HepG2 (cell line): ENCODE measurements around the gene IMPDH1. TPM values are rescaled to one million over a fixed set of nuclear protein-coding genes. Genes with fewer than 3 reads are reported as not detected.

Source experiments
- CBX5 ChIP-seq: sonication (generic); formaldehyde crosslinking; IDR thresholded peaks from 2 replicates; pipeline ENCODE4 v1.4.0; 2020; ENCODE audit warnings: missing genetic modification reagents, borderline replicate concordance
- ELF1 ChIP-seq: sonication (generic); formaldehyde crosslinking; IDR thresholded peaks from 2 replicates; pipeline ENCODE4 v1.4.0; 2020; ENCODE audit warnings: missing genetic modification reagents
- MYNN ChIP-seq: sonication (generic); formaldehyde crosslinking; IDR thresholded peaks from 2 replicates; pipeline ENCODE4 v1.4.0; 2020; ENCODE audit warnings: mild to moderate bottlenecking, low read depth, missing genetic modification reagents
- RFXAP ChIP-seq: sonication (generic); formaldehyde crosslinking; IDR thresholded peaks from 2 replicates; pipeline ENCODE4 v1.4.0; 2020; ENCODE audit warnings: missing genetic modification reagents, borderline replicate concordance
- SP5 ChIP-seq: IDR thresholded peaks from 2 replicates; pipeline ENCODE4 v1.6.1; 2016; ENCODE audit warnings: low read depth, borderline replicate concordance
- ZFP82 ChIP-seq: sonication (generic); formaldehyde crosslinking; IDR thresholded peaks from 2 replicates; pipeline ENCODE4 v1.5.1; 2020; ENCODE audit warnings: mild to moderate bottlenecking, missing genetic modification reagents, borderline replicate concordance
- ZNF10 ChIP-seq: sonication (generic); formaldehyde crosslinking; IDR thresholded peaks from 2 replicates; pipeline ENCODE4 v1.4.0; 2020; ENCODE audit warnings: mild to moderate bottlenecking, low read depth, missing genetic modification reagents, borderline replicate concordance
- ZNF143 ChIP-seq: sonication (generic); formaldehyde crosslinking; IDR thresholded peaks from 2 replicates; pipeline ENCODE4 v1.4.0; 2020; ENCODE audit warnings: missing genetic modification reagents
- ZNF850 ChIP-seq: sonication (generic); formaldehyde crosslinking; conservative IDR thresholded peaks from 2 replicates; pipeline ENCODE4 v1.9.0; 2021; ENCODE audit warnings: mild to moderate bottlenecking, missing genetic modification reagents
- polyA plus RNA-seq, 8 experiments: library from polyadenylated mRNA; depleted of rRNA in 3 of 8; stranded (reverse) in 7 of 8; unstranded in 1 of 8; fragments of >200 nt; fragmentation: Illumina TruSeq in 4 of 8; extraction: Trizol in 4 of 8; gene quantifications; 2 replicates each; pipeline versions ENCODE4 v1.2.1 to v1.2.3, GENCODE V29; 2011 to 2016; ENCODE audit warnings: low read depth in 4 of 8, missing spikeins in 1 of 8, mixed read lengths in 1 of 8; ENCODE audit not compliant: insufficient read depth in 1 of 8
- total RNA-seq, 5 experiments: library from RNA; depleted of rRNA; stranded (reverse); fragments of >200 nt; fragmentation: Illumina TruSeq; extraction: Trizol; gene quantifications; 2 replicates each; pipeline ENCODE4 v1.2.3, GENCODE V29; 2016; ENCODE audit warnings: low read depth in 1 of 5
- TF ChIP-seq, protein P1 (sequence below): sonication (generic); formaldehyde crosslinking; IDR thresholded peaks from one replicate; pipeline ENCODE4 v1.5.1; 2020; ENCODE audit warnings: mild to moderate bottlenecking, missing genetic modification reagents; ENCODE audit errors: not compliant biosample characterization
- TF ChIP-seq, protein P2 (sequence below): IDR thresholded peaks from 2 replicates; pipeline ENCODE4 v1.6.1; 2016
- TF ChIP-seq, protein P3 (sequence below): sonication (generic); formaldehyde crosslinking; IDR thresholded peaks from 2 replicates; pipeline ENCODE4 v1.5.0; 2020; ENCODE audit warnings: mild to moderate bottlenecking, missing genetic modification reagents
- TF ChIP-seq, protein P4 (sequence below): sonication (generic); formaldehyde crosslinking; IDR thresholded peaks from 2 replicates; pipeline ENCODE4 v1.4.0; 2020; ENCODE audit warnings: missing genetic modification reagents, low read depth, mild to moderate bottlenecking, borderline replicate concordance

The IMPDH1 gene
- total and polyA plus RNA-seq, 2 of the 13 experiments (the other 11 are each of a cell fraction or from before 2014, with no cell fraction given) = 22.8 to 34.0 TPM

DNA sequence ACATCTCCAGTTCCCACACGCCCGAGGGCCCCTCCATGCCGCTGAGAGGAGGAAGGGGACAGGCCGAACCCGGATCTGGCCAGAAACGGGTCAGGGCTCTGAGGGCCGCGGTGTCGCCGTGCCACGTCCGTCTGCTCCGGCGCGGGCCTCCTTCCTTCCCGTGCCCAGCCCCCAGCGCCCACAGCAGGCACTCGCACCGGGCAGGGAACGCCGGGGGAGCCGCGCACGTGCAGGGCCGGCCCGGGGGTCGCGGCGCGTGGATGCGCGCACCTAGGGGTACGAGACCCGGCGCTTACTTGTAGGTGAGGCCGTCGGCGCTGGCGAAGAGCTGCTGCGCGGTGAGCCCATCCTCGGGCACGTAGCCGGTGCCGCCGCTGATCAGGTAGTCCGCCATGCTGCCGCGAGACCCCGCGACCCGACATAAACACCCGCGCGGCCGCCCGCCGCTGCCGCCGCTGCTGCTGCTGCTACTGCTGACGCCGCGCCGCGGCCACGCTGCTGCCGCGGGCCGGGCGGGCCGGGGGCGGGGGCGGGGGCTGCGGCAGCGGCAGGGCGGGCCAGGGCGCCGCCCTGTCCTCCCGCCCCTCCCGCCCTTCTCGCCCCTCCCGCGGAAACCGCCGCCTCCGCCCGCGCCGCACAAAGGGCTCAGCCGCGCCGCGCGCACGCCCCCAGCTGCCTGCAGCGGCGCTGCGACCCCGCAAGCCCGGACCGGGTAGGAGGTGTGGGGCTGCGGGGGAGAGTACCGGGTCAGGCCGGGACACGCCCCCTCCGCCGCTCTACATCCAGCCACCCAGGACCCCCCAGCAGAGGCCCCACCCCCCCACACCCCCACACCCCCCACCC lies 4.1 kb downstream of the IMPDH1 start (continued):
- TF ChIP-seq CBX5 (CRISPR knock-in tag) (no peak), ELF1 (no peak), ZNF143 (no peak), SP5 (CRISPR knock-in tag) (no peak), ZNF10 (CRISPR knock-in tag) (no peak), MYNN (CRISPR knock-in tag) (no peak), ZFP82 (CRISPR knock-in tag) (no peak), RFXAP (CRISPR knock-in tag) (no peak), ZNF850 (CRISPR knock-in tag) (no peak)
- TF ChIP-seq, protein P1, sequence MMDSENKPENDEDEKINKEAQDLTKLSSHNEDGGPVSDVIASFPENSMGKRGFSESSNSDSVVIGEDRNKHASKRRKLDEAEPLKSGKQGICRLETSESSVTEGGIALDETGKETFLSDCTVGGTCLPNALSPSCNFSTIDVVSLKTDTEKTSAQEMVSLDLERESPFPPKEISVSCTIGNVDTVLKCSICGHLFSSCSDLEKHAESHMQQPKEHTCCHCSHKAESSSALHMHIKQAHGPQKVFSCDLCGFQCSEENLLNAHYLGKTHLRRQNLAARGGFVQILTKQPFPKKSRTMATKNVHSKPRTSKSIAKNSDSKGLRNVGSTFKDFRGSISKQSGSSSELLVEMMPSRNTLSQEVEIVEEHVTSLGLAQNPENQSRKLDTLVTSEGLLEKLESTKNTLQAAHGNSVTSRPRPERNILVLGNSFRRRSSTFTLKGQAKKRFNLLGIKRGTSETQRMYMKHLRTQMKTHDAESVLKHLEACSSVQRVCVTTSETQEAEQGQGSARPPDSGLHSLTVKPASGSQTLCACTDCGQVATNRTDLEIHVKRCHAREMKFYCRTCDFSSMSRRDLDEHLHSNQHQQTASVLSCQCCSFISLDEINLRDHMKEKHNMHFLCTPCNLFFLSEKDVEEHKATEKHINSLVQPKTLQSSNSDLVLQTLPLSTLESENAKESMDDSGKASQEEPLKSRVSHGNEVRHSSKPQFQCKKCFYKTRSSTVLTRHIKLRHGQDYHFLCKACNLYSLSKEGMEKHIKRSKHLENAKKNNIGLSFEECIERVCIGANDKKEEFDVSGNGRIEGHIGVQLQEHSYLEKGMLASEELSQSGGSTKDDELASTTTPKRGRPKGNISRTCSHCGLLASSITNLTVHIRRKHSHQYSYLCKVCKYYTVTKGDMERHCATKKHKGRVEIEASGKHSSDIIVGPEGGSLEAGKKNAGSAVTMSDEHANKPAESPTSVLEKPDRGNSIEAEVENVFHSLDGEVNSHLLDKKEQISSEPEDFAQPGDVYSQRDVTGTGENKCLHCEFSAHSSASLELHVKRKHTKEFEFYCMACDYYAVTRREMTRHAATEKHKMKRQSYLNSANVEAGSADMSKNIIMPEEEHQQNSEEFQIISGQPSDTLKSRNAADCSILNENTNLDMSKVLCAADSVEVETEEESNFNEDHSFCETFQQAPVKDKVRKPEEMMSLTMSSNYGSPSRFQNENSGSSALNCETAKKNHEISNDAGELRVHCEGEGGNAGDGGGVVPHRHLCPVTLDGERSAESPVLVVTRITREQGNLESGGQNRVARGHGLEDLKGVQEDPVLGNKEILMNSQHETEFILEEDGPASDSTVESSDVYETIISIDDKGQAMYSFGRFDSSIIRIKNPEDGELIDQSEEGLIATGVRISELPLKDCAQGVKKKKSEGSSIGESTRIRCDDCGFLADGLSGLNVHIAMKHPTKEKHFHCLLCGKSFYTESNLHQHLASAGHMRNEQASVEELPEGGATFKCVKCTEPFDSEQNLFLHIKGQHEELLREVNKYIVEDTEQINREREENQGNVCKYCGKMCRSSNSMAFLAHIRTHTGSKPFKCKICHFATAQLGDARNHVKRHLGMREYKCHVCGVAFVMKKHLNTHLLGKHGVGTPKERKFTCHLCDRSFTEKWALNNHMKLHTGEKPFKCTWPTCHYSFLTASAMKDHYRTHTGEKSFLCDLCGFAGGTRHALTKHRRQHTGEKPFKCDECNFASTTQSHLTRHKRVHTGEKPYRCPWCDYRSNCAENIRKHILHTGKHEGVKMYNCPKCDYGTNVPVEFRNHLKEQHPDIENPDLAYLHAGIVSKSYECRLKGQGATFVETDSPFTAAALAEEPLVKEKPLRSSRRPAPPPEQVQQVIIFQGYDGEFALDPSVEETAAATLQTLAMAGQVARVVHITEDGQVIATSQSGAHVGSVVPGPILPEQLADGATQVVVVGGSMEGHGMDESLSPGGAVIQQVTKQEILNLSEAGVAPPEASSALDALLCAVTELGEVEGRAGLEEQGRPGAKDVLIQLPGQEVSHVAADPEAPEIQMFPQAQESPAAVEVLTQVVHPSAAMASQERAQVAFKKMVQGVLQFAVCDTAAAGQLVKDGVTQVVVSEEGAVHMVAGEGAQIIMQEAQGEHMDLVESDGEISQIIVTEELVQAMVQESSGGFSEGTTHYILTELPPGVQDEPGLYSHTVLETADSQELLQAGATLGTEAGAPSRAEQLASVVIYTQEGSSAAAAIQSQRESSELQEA (CRISPR knock-in tag) = peak; percentile 55
- TF ChIP-seq, protein P2, sequence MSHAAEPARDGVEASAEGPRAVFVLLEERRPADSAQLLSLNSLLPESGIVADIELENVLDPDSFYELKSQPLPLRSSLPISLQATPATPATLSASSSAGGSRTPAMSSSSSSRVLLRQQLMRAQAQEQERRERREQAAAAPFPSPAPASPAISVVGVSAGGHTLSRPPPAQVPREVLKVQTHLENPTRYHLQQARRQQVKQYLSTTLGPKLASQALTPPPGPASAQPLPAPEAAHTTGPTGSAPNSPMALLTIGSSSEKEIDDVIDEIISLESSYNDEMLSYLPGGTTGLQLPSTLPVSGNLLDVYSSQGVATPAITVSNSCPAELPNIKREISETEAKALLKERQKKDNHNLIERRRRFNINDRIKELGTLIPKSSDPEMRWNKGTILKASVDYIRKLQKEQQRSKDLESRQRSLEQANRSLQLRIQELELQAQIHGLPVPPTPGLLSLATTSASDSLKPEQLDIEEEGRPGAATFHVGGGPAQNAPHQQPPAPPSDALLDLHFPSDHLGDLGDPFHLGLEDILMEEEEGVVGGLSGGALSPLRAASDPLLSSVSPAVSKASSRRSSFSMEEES (CRISPR knock-in tag) = no peak
- TF ChIP-seq, protein P3, sequence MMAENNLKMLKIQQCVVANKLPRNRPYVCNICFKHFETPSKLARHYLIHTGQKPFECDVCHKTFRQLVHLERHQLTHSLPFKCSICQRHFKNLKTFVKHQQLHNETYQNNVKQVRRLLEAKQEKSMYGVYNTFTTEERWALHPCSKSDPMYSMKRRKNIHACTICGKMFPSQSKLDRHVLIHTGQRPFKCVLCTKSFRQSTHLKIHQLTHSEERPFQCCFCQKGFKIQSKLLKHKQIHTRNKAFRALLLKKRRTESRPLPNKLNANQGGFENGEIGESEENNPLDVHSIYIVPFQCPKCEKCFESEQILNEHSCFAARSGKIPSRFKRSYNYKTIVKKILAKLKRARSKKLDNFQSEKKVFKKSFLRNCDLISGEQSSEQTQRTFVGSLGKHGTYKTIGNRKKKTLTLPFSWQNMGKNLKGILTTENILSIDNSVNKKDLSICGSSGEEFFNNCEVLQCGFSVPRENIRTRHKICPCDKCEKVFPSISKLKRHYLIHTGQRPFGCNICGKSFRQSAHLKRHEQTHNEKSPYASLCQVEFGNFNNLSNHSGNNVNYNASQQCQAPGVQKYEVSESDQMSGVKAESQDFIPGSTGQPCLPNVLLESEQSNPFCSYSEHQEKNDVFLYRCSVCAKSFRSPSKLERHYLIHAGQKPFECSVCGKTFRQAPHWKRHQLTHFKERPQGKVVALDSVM (CRISPR knock-in tag) = 0 out of 2 replicates have a peak, but pooled peaks have one; percentile 16
- TF ChIP-seq, protein P4, sequence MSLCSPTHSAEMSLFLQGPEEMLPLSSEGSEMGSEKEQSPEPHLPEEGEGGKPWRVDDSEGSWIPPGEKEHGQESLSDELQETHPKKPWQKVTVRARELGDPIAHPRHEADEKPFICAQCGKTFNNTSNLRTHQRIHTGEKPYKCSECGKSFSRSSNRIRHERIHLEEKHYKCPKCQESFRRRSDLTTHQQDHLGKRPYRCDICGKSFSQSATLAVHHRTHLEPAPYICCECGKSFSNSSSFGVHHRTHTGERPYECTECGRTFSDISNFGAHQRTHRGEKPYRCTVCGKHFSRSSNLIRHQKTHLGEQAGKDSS (CRISPR knock-in tag) = no peak
